ENCODE results near the gene CCND1.
A peak's percentile ranks its signal among the peaks of the same experiment; 100 is the strongest.

The CCND1 gene

GRCh38 chr11:69640995-69641581 is at the start of gene CCND1:
TSS of gene CCND1 (plus strand) at chr11:69641156. CDS start at chr11:69641314, 158 bp downstream.
- DNase-seq: peak; percentile 84

GRCh38 chr11:69592986-69593650 is 47.8 kb upstream of the CCND1 start:
- DNase-seq: no peak

- no peak for DNase-seq
Measured at GRCh38 chr11:69593851-69594250, 47.1 kb upstream of the CCND1 start.

- DNase-seq: no peak
Measured at GRCh38 chr11:69594481-69594880, 46.5 kb upstream of the CCND1 start.

GRCh38 chr11:69595805-69596665 is 44.9 kb upstream of the CCND1 start:
- DNase-seq: no peak

GRCh38 chr11:69598147-69598546 is 42.8 kb upstream of the CCND1 start:
- DNase-seq: no peak

- DNase-seq: no peak
Measured at GRCh38 chr11:69599502-69599901, 41.5 kb upstream of the CCND1 start.

GRCh38 chr11:69600001-69600400 is 41.0 kb upstream of the CCND1 start:
- no peak for DNase-seq

GRCh38 chr11:69601011-69601975 is 39.7 kb upstream of the CCND1 start:
- no peak for DNase-seq

GRCh38 chr11:69603111-69603836 is 37.7 kb upstream of the CCND1 start:
- DNase-seq: no peak

GRCh38 chr11:69604055-69604454 is 36.9 kb upstream of the CCND1 start:
- no peak for DNase-seq

- DNase-seq: no peak
Measured at GRCh38 chr11:69605737-69606526, 35.0 kb upstream of the CCND1 start.

- DNase-seq: no peak
Measured at GRCh38 chr11:69609351-69609750, 31.6 kb upstream of the CCND1 start.

- no peak for DNase-seq
Measured at GRCh38 chr11:69611548-69612526, 29.1 kb upstream of the CCND1 start.

GRCh38 chr11:69613594-69613993 is 27.4 kb upstream of the CCND1 start:
- no peak for DNase-seq

GRCh38 chr11:69614085-69614484 is 26.9 kb upstream of the CCND1 start:
- no peak for DNase-seq

- DNase-seq: no peak
Measured at GRCh38 chr11:69615545-69616278, 25.2 kb upstream of the CCND1 start.

GRCh38 chr11:69617220-69617619 is 23.7 kb upstream of the CCND1 start:
- DNase-seq: no peak

GRCh38 chr11:69617682-69618081 is 23.3 kb upstream of the CCND1 start:
- no peak for DNase-seq
